ENCODE data around the gene TPPP3. TPM values are rescaled to one million over a fixed set of nuclear protein-coding genes. Genes with fewer than 3 reads are reported as not detected.
"Not testable (repeated sequence)": the region's sequence is repeated elsewhere in the genome, so short reads cannot be mapped to it uniquely, and the experiment has no call there.

Gene TPPP3
- total RNA-seq, 1 experiment from 2014 or later: 0.80 TPM

GRCh38 chr16:67417333-67418061 lies 24.2 kb upstream of the TPPP3 start:
- Histone ChIP-seq H3K36me3 (replicated peaks; ENCODE audit: control insufficient read depth, insufficient read depth, low read length) (no peaks in the 10 kb centered on the region), H3K27me3 (ENCODE audit: control insufficient read depth, insufficient read depth, low read length) (no peaks in the 10 kb centered on the region), H3K4me3 (ENCODE audit: insufficient read depth, low read depth, low read length) (no peak overlapping the region)
- DNase-seq: no peak

- peak within 1 kb of the TSS; percentile 81 for H3K4me3 ChIP-seq (ENCODE audit: insufficient read depth, low read depth, low read length)
- H3K27me3 ChIP-seq (ENCODE audit: control insufficient read depth, insufficient read depth, low read length): no peaks in the 10 kb centered on the region
- peak; percentile 98 for DNase-seq
- H3K36me3 ChIP-seq (replicated peaks; ENCODE audit: control insufficient read depth, insufficient read depth, low read length): no peaks in the 10 kb centered on the region
Observed at GRCh38 chr16:67415872-67416793, 22.8 kb upstream of the TPPP3 start, which contains the start of gene ZDHHC1. Gene ZDHHC1, minus strand, starts transcription at chr16:67416477. Its CDS starts 8,702 bp downstream, at chr16:67407775.

- not testable (repeated sequence) for H3K36me3 ChIP-seq (replicated peaks; ENCODE audit: control insufficient read depth, insufficient read depth, low read length); H3K27me3 ChIP-seq (ENCODE audit: control insufficient read depth, insufficient read depth, low read length); DNase-seq
- peak overlapping the region; percentile 81 for H3K4me3 ChIP-seq (ENCODE audit: insufficient read depth, low read depth, low read length)
Observed at GRCh38 chr16:67415421-67415820, 22.1 kb upstream of the TPPP3 start.

GRCh38 chr16:67413978-67414911 lies 20.9 kb upstream of the TPPP3 start:
- Histone ChIP-seq H3K27me3 (ENCODE audit: control insufficient read depth, insufficient read depth, low read length) (no peaks in the 10 kb centered on the region), H3K36me3 (replicated peaks; ENCODE audit: control insufficient read depth, insufficient read depth, low read length) (no peaks in the 10 kb centered on the region), H3K4me3 (ENCODE audit: insufficient read depth, low read depth, low read length) (no peak overlapping the region)
- no peak for DNase-seq

- no peak for DNase-seq
- Histone ChIP-seq H3K27me3 (ENCODE audit: control insufficient read depth, insufficient read depth, low read length) (no peaks in the 10 kb centered on the region), H3K4me3 (ENCODE audit: insufficient read depth, low read depth, low read length) (no peak overlapping the region), H3K36me3 (replicated peaks; ENCODE audit: control insufficient read depth, insufficient read depth, low read length) (no peaks in the 10 kb centered on the region)
Observed at GRCh38 chr16:67412294-67412693, 19.0 kb upstream of the TPPP3 start.

GRCh38 chr16:67411339-67411738 lies 18.0 kb upstream of the TPPP3 start:
- no peaks in the 10 kb centered on the region for H3K27me3 ChIP-seq (ENCODE audit: control insufficient read depth, insufficient read depth, low read length)
- no peak overlapping the region for H3K4me3 ChIP-seq (ENCODE audit: insufficient read depth, low read depth, low read length)
- DNase-seq: no peak
- no peaks in the 10 kb centered on the region for H3K36me3 ChIP-seq (replicated peaks; ENCODE audit: control insufficient read depth, insufficient read depth, low read length)

GRCh38 chr16:67409631-67410030 lies 16.3 kb upstream of the TPPP3 start:
- Histone ChIP-seq H3K27me3 (ENCODE audit: control insufficient read depth, insufficient read depth, low read length) (no peaks in the 10 kb centered on the region), H3K4me3 (ENCODE audit: insufficient read depth, low read depth, low read length) (no peak overlapping the region), H3K36me3 (replicated peaks; ENCODE audit: control insufficient read depth, insufficient read depth, low read length) (no peaks in the 10 kb centered on the region)
- DNase-seq: no peak

GRCh38 chr16:67407788-67408452 lies 14.6 kb upstream of the TPPP3 start:
- Histone ChIP-seq H3K27me3 (ENCODE audit: control insufficient read depth, insufficient read depth, low read length) (no peaks in the 10 kb centered on the region), H3K36me3 (replicated peaks; ENCODE audit: control insufficient read depth, insufficient read depth, low read length) (no peaks in the 10 kb centered on the region), H3K4me3 (ENCODE audit: insufficient read depth, low read depth, low read length) (no peak overlapping the region)
- peak; percentile 78 for DNase-seq

- Histone ChIP-seq H3K36me3 (replicated peaks; ENCODE audit: control insufficient read depth, insufficient read depth, low read length) (no peaks in the 10 kb centered on the region), H3K4me3 (ENCODE audit: insufficient read depth, low read depth, low read length) (no peak overlapping the region), H3K27me3 (ENCODE audit: control insufficient read depth, insufficient read depth, low read length) (peaks cover 1% of the 10 kb centered on the region)
- DNase-seq: peak; percentile 52
Observed at GRCh38 chr16:67407176-67407787, 14.0 kb upstream of the TPPP3 start.

- H3K27me3 ChIP-seq (ENCODE audit: control insufficient read depth, insufficient read depth, low read length): peaks cover 2% of the 10 kb centered on the region
- H3K4me3 ChIP-seq (ENCODE audit: insufficient read depth, low read depth, low read length): no peak overlapping the region
- H3K36me3 ChIP-seq (replicated peaks; ENCODE audit: control insufficient read depth, insufficient read depth, low read length): no peaks in the 10 kb centered on the region
- peak; percentile 55 for DNase-seq
Observed at GRCh38 chr16:67406111-67406971, 13.0 kb upstream of the TPPP3 start.

GRCh38 chr16:67405336-67405735 lies 12.0 kb upstream of the TPPP3 start:
- Histone ChIP-seq H3K27me3 (ENCODE audit: control insufficient read depth, insufficient read depth, low read length) (peaks cover 2% of the 10 kb centered on the region), H3K36me3 (replicated peaks; ENCODE audit: control insufficient read depth, insufficient read depth, low read length) (no peaks in the 10 kb centered on the region), H3K4me3 (ENCODE audit: insufficient read depth, low read depth, low read length) (no peak overlapping the region)
- DNase-seq: peak; percentile 39

GRCh38 chr16:67404740-67405226 lies 11.5 kb upstream of the TPPP3 start:
- H3K36me3 ChIP-seq (replicated peaks; ENCODE audit: control insufficient read depth, insufficient read depth, low read length): no peaks in the 10 kb centered on the region
- no peak overlapping the region for H3K4me3 ChIP-seq (ENCODE audit: insufficient read depth, low read depth, low read length)
- peaks cover 2% of the 10 kb centered on the region for H3K27me3 ChIP-seq (ENCODE audit: control insufficient read depth, insufficient read depth, low read length)
- peak; percentile 61 for DNase-seq

Data from H7 (cell line).